Measurements from ENCODE around the gene GRM4.

Gene GRM4

GRCh38 chr6:33996120-33996475 lies 149.8 kb downstream of the GRM4 start:
- H3K9me2 ChIP-seq (ENCODE audit: low read depth, low read length) = no peaks in the 10 kb centered on the region
- H3K4me1 ChIP-seq (ENCODE audit: insufficient read depth, low read length, severe bottlenecking) = no peaks in the 10 kb centered on the region
- TF ChIP-seq EZH2 (IDR thresholded peaks at IDR 0.05; ENCODE audit: borderline replicate concordance, low read length) = no peak
- no peak for TF ChIP-seq CTCF (IDR thresholded peaks at IDR 0.05; ENCODE audit: low read length)

GRCh38 chr6:33995309-33996119 lies 150.4 kb downstream of the GRM4 start:
- TF ChIP-seq EZH2 (IDR thresholded peaks at IDR 0.05; ENCODE audit: borderline replicate concordance, low read length) = no peak
- no peak for TF ChIP-seq CTCF (IDR thresholded peaks at IDR 0.05; ENCODE audit: low read length)
- H3K4me1 ChIP-seq (ENCODE audit: insufficient read depth, low read length, severe bottlenecking) = no peaks in the 10 kb centered on the region

More at GRCh38 chr6:33996120-33996475, 149.8 kb downstream of the GRM4 start:
- H3K9ac ChIP-seq (ENCODE audit: low read length) = no peak overlapping the region
- H3K4me3 ChIP-seq (ENCODE audit: low read depth, low read length, poor library complexity, severe bottlenecking) = no peak overlapping the region
- H3K79me2 ChIP-seq (ENCODE audit: insufficient read depth, low read length) = no peaks in the 10 kb centered on the region
- no peaks in the 10 kb centered on the region for H4K20me1 ChIP-seq (ENCODE audit: insufficient read depth, low read length)
- H3K36me3 ChIP-seq (ENCODE audit: insufficient read depth, low read length) = no peaks in the 10 kb centered on the region
- no peak overlapping the region for H3K27ac ChIP-seq (ENCODE audit: low read depth, low read length, poor library complexity, severe bottlenecking)
- H3F3A ChIP-seq (ENCODE audit: insufficient read depth, low read length) = no peaks in the 10 kb centered on the region
- H3K4me2 ChIP-seq (ENCODE audit: low read length) = no peak overlapping the region
- no peaks in the 10 kb centered on the region; the same call in 1 of the 2 replicates for H3K27me3 ChIP-seq (ENCODE audit: insufficient read depth, low read length)
- H2AFZ ChIP-seq (ENCODE audit: low read length) = no peak overlapping the region
- H3K9me3 ChIP-seq (ENCODE audit: low read length) = peaks cover 6% of the 10 kb centered on the region; the same call in 1 of the 2 replicates

GRCh38 chr6:33994472-33995308 lies 151.2 kb downstream of the GRM4 start:
- no peak overlapping the region for H2AFZ ChIP-seq (ENCODE audit: low read length)
- H4K20me1 ChIP-seq (ENCODE audit: insufficient read depth, low read length) = no peaks in the 10 kb centered on the region
- peaks cover 6% of the 10 kb centered on the region; the same call in 1 of the 2 replicates for H3K9me3 ChIP-seq (ENCODE audit: low read length)
- no peaks in the 10 kb centered on the region for H3K4me1 ChIP-seq (ENCODE audit: insufficient read depth, low read length, severe bottlenecking)
- no peak overlapping the region for H3K4me3 ChIP-seq (ENCODE audit: low read depth, low read length, poor library complexity, severe bottlenecking)
- H3K36me3 ChIP-seq (ENCODE audit: insufficient read depth, low read length) = no peaks in the 10 kb centered on the region
- H3K27ac ChIP-seq (ENCODE audit: low read depth, low read length, poor library complexity, severe bottlenecking) = no peak overlapping the region
- no peak overlapping the region for H3K9ac ChIP-seq (ENCODE audit: low read length)
- no peaks in the 10 kb centered on the region for H3K9me2 ChIP-seq (ENCODE audit: low read depth, low read length)
- H3K4me2 ChIP-seq (ENCODE audit: low read length) = no peak overlapping the region
- no peaks in the 10 kb centered on the region for H3F3A ChIP-seq (ENCODE audit: insufficient read depth, low read length)
- TF ChIP-seq CTCF (IDR thresholded peaks at IDR 0.05; ENCODE audit: low read length) = no peak
- no peak for TF ChIP-seq EZH2 (IDR thresholded peaks at IDR 0.05; ENCODE audit: borderline replicate concordance, low read length)
- H3K27me3 ChIP-seq (ENCODE audit: insufficient read depth, low read length) = no peaks in the 10 kb centered on the region; the same call in 1 of the 2 replicates
- H3K79me2 ChIP-seq (ENCODE audit: insufficient read depth, low read length) = no peaks in the 10 kb centered on the region

More at GRCh38 chr6:33995309-33996119, 150.4 kb downstream of the GRM4 start:
- Histone ChIP-seq H3K4me2 (ENCODE audit: low read length) (no peak overlapping the region), H2AFZ (ENCODE audit: low read length) (no peak overlapping the region), H3K36me3 (ENCODE audit: insufficient read depth, low read length) (no peaks in the 10 kb centered on the region), H3K27me3 (ENCODE audit: insufficient read depth, low read length) (no peaks in the 10 kb centered on the region; the same call in 1 of the 2 replicates), H3K9me3 (ENCODE audit: low read length) (peaks cover 6% of the 10 kb centered on the region; the same call in 1 of the 2 replicates), H3F3A (ENCODE audit: insufficient read depth, low read length) (no peaks in the 10 kb centered on the region), H3K9ac (ENCODE audit: low read length) (no peak overlapping the region), H3K9me2 (ENCODE audit: low read depth, low read length) (no peaks in the 10 kb centered on the region), H3K27ac (ENCODE audit: low read depth, low read length, poor library complexity, severe bottlenecking) (no peak overlapping the region), H3K4me3 (ENCODE audit: low read depth, low read length, poor library complexity, severe bottlenecking) (no peak overlapping the region), H3K79me2 (ENCODE audit: insufficient read depth, low read length) (no peaks in the 10 kb centered on the region), H4K20me1 (ENCODE audit: insufficient read depth, low read length) (no peaks in the 10 kb centered on the region)

All from OCI-LY1 (cell line).